Ovary (tissue), 9 donors: ENCODE measurements around the gene ABHD16A. TPM values are rescaled to one million over a fixed set of nuclear protein-coding genes. Genes with fewer than 3 reads are reported as not detected.

Experiments
- DNase-seq, 5 donors: peaks; one replicate each; pipeline ENCODE4 v3.0.0-alpha.2; 2019 to 2020
- H3K27ac ChIP-seq, 2 donors: fragments of 200-600 bp; one replicate each; pipeline versions ENCODE4 v1.5.1 to v1.8.0; 2019 to 2022
- H3K27me3 ChIP-seq: fragments of 200-600 bp; one replicate; pipeline ENCODE4 v1.8.0; 2022
- H3K36me3 ChIP-seq: fragments of 200-600 bp; sonication (generic); one replicate; pipeline ENCODE4 v1.5.1; 2019
- H3K4me1 ChIP-seq: one replicate; pipeline ENCODE4 v1.8.1; 2013; ENCODE audit warnings: mild to moderate bottlenecking, moderate library complexity; ENCODE audit not compliant: insufficient read depth
- H3K4me3 ChIP-seq: fragments of 200-600 bp; sonication (generic); one replicate; pipeline ENCODE4 v1.5.1; 2017
- H3K9me3 ChIP-seq, 2 donors: fragments of 200-600 bp in 1 of 2; sonication (generic) in 1 of 2; one replicate each; pipeline versions ENCODE4 v1.5.1 to v1.8.1; 2013 to 2019; ENCODE audit warnings: mild to moderate bottlenecking in 1 of 2, moderate library complexity in 1 of 2
- CTCF ChIP-seq, 3 donors: fragments of 450-650 bp in 2 of 3; fragments of 200-600 bp in 1 of 3; IDR thresholded peaks; one replicate each; pipeline versions ENCODE4 v1.5.1 to v1.8.0; 2016 to 2022; ENCODE audit warnings: antibody characterized with exemption in 3 of 3, mild to moderate bottlenecking in 1 of 3
- EP300 ChIP-seq: sonication (generic); formaldehyde crosslinking; IDR thresholded peaks from one replicate; pipeline ENCODE4 v1.6.1; 2017; ENCODE audit warnings: antibody characterized with exemption
- POLR2A ChIP-seq: fragments of 450-650 bp; IDR thresholded peaks from one replicate; pipeline ENCODE4 v1.6.1; 2017; ENCODE audit warnings: antibody characterized with exemption, mild to moderate bottlenecking, moderate library complexity
- WGBS, 3 donors: extraction: QIAGEN DNeasy Blood & Tissue Kit in 1 of 3; methylation state at CpG; one replicate each; pipeline versions ENCODE4 v1.1.5 to v1.1.7; 2013 to 2017; 5-methylcytosine and 5-hydroxymethylcytosine counted together
- intact Hi-C, 4 donors: fragments of 100-400 bp; cut with DNase I; formaldehyde crosslinking; loops; one replicate each; pipeline versions ENCODE4 v1.11.0 to v1.15.1; 2022 to 2023
- polyA plus RNA-seq, 2 donors: library from polyadenylated mRNA; stranded (reverse); fragments of 200-250 nt in 1 of 2; fragments of 350-450 nt in 1 of 2; fragmentation: Illumina TruSeq in 1 of 2; extraction: RNeasy Lipid Tissue Mini Kit (QIAGEN cat#74804) in 1 of 2; gene quantifications; one replicate each; pipeline ENCODE4 v1.2.3, GENCODE V29; 2013 to 2014
- total RNA-seq, 7 donors: library from RNA; depleted of rRNA in 2 of 7; stranded (reverse); fragments of >200 nt in 2 of 7; fragmentation: NEBNext Ultra II Directional in 3 of 7; extraction: Animal tissue kit (Norgen Biotek cat#: 25700) in 3 of 7; gene quantifications; one replicate each; pipeline versions ENCODE4 v1.1.0 to v1.2.4, GENCODE V29; 2016 to 2023
- donor health status: DM: no; HTN: no; CAD: no; lungs with moderate emphysema.
- donor health status: DM: no; HTN: no; CAD: no.
- donor health status: Bipolar disorder and iron deficiency.
- donor health status: DM: yes; HTN: yes; CAD: no.
- donor health status: DM: no; HTN: no; CAD: no.
- donor health status: DM: yes; HTN: yes; CAD: no.

Gene ABHD16A
- total and polyA plus RNA-seq, 9 donors: 25.4 to 60.4 (median 36.7) TPM

- no peak overlapping the region for H3K4me3 ChIP-seq
- no peaks in the 10 kb centered on the region for H3K9me3 ChIP-seq
- H3K36me3 ChIP-seq: no peaks in the 10 kb centered on the region
- TF ChIP-seq EP300 (no peak), POLR2A (no peak), CTCF (IDR thresholded peaks at IDR 0.05) (no peak)
- no peaks in the 10 kb centered on the region for H3K27me3 ChIP-seq
- H3K4me1 ChIP-seq: peaks cover 2% of the 10 kb centered on the region
- no peak for DNase-seq
- intact Hi-C loops: loop anchor here in 2 of 4 donors (10.0 kb wide), 1 partner anchor 177 kb away; the partner anchor contains the start of gene NEU1 (in 2 of the 2)
- H3K27ac ChIP-seq: no peak overlapping the region
- WGBS, 3 donors: 73 to 76% (median 75%) methylated on average over 14 of the region's 14 CpGs
These were observed 15.0 kb downstream of the ABHD16A start for GRCh38 chr6:31687860-31688693.

GRCh38 chr6:31687321-31687720, 15.8 kb downstream of the ABHD16A start:
- no peak for DNase-seq
- no peaks in the 10 kb centered on the region for H3K9me3 ChIP-seq
- H3K27ac ChIP-seq: no peak overlapping the region
- H3K27me3 ChIP-seq: no peaks in the 10 kb centered on the region
- H3K4me3 ChIP-seq: no peak overlapping the region
- 78 to 82% (median 80%) methylated on average over 8 of the region's 8 CpGs for WGBS, 3 donors
- peaks cover 2% of the 10 kb centered on the region for H3K4me1 ChIP-seq
- H3K36me3 ChIP-seq: no peaks in the 10 kb centered on the region
- intact Hi-C loops: loop anchor here in 2 of 4 donors (10.0 kb wide), 1 partner anchor 177 kb away; the partner anchor contains the start of gene NEU1 (in 2 of the 2)
- TF ChIP-seq EP300 (no peak), POLR2A (no peak), CTCF (IDR thresholded peaks at IDR 0.05) (no peak)

DNA sequence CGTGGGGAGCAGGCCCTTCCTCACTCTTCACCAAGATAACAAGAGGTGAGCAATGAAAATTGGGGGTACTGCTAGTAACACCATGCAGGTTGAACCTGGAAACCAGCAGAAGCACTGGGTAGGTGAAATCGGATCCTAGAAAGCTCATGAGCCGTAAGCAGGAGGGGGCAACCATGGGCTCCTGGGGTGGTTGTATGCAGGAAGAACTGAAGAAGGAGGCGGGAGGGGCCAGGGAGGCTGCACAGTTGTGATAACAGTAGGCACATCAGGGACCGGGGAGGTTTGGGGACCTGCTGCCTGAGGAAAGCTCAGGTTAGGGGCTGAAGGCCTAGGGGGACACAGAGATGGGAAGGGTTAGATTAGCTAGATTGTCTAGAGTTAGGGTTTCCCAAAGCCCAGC, 16.6 kb downstream of the ABHD16A start:
- Histone ChIP-seq H3K27ac (no peak overlapping the region), H3K4me3 (no peak overlapping the region), H3K9me3 (no peaks in the 10 kb centered on the region), H3K4me1 (peaks cover 2% of the 10 kb centered on the region), H3K36me3 (no peaks in the 10 kb centered on the region), H3K27me3 (no peaks in the 10 kb centered on the region)
- DNase-seq: no peak
- TF ChIP-seq POLR2A (no peak), EP300 (no peak), CTCF (IDR thresholded peaks at IDR 0.05) (no peak)
- WGBS, 3 donors: 74 to 78% (median 78%) methylated on average over 5 of the region's 5 CpGs
- intact Hi-C loops: loop anchor here in 2 of 4 donors (10.0 kb wide), 1 partner anchor 178 kb away; the partner anchor contains the start of gene NEU1 (in 2 of the 2)

DNA sequence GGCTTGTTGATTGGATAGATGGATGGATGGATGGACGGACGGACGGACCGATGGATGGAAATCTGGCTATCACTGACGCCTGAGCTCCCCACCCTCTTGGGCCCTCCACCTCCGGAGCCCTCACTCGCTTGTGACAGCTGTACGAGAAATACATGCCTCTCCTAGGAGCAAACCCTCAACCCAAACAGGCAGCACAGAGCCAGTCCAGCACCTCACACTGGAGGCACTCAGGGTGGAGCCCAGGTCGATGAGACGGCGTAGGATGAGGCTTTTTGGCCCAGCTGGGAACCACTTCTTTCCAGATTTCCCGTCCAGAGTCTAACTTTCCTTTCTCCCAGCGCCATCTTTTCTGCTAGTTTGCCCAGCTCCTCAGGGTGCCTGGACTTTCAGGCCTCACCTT, 19.5 kb downstream of the ABHD16A start:
- Histone ChIP-seq H3K36me3 (no peaks in the 10 kb centered on the region), H3K4me3 (no peak overlapping the region), H3K27me3 (no peaks in the 10 kb centered on the region), H3K9me3 (no peaks in the 10 kb centered on the region), H3K4me1 (peaks cover 3% of the 10 kb centered on the region), H3K27ac (peak overlapping the region in 1 of 2 donors; percentile 3)
- DNase-seq: no peak
- TF ChIP-seq POLR2A (no peak), EP300 (no peak), CTCF (IDR thresholded peaks at IDR 0.05) (no peak)
- intact Hi-C loops: loop anchor here in 3 of 4 donors (5.0 to 10.0 kb wide), 2 partner anchors 149 to 181 kb away; partner anchors contain the start of gene NEU1 (in 2 of the 3)
- WGBS, 3 donors: 50 to 67% (median 62%) methylated on average over 13 of the region's 13 CpGs
